Measurements from ENCODE around the gene XNDC1N. TPM values are rescaled to one million over a fixed set of nuclear protein-coding genes. Genes with fewer than 3 reads are reported as not detected.

Gene XNDC1N
- total and polyA plus RNA-seq, 2 of the 13 experiments (the other 11 are each of a cell fraction or from before 2014, with no cell fraction given) = 3.4 to 7.5 TPM

DNA sequence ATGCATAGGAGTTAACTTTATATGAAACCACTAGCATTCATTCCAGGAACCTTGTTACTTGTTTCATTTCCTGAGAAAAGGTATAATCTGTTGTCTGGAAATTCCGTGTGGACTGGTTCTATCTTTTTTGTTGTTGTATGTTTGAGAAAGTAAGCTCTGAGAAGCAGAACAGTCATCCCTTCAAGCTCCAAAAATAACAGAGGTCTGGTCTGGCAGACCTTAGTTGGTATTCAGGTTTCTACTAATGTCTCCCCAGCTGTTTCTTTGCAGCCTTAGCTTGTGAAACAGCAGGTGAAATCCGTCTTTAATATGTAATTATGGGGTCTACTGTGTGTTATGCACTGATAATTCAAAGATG is 2.8 kb upstream of the XNDC1N start:
- H3K9me3 ChIP-seq (ENCODE audit: low read length) = no peaks in the 10 kb centered on the region
- 79% methylated on average over 2 of the region's 2 CpGs for WGBS (ENCODE audit: low lambda C conversion rate)
- TF ChIP-seq RBFOX2 (IDR thresholded peaks at IDR 0.05; ENCODE audit: low read depth, low read length) = no peak
- in situ Hi-C loops (cut with HindIII; ENCODE audit: extremely low pct_ligation_motif_present, low pct_unique_long_range_greater_than_20kb) (no loop called here), intact Hi-C loops (cut with micrococcal nuclease; ENCODE audit: unreplicated experiment) (no loop called here)
- DNase-seq (ENCODE audit: low spot score) = no peak
- ATAC-seq = no peak
- no peak overlapping the region for H2AFZ ChIP-seq (ENCODE audit: low read length)
- no peaks in the 10 kb centered on the region for H3K36me3 ChIP-seq (replicated peaks in 1 of 2; ENCODE audit: control insufficient read depth in 1 of 2, insufficient read depth in 2 of 2, low read length in 2 of 2)
- no peaks in the 10 kb centered on the region; a peak in 1 of 5 replicates for H3K27me3 ChIP-seq (ENCODE audit: control insufficient read depth in 1 of 2, insufficient read depth in 2 of 2, low read length in 2 of 2)
- H4K20me1 ChIP-seq (ENCODE audit: insufficient read depth, low read length) = peaks cover 10% of the 10 kb centered on the region
- H3K4me2 ChIP-seq (ENCODE audit: low read depth, low read length) = peak overlapping the region; percentile 96
- FAIRE-seq = no peak
- POLR2A ChIA-PET = interaction anchor here (3.5 kb wide), 1 partner anchor 17 kb away, joined by 24 read pairs; no protein-coding TSS in a partner anchor
- peak overlapping the region in 1 of 3 experiments; percentile 5; a peak in 1 of 6 replicates for H3K4me3 ChIP-seq (replicated peaks in 1 of 3; ENCODE audit: insufficient read depth in 1 of 3, low read depth in 2 of 3, low read length in 3 of 3)
- no peak overlapping the region for H3K27ac ChIP-seq (ENCODE audit: extremely low read length, insufficient read depth, low read length)
- TSS peak; percentile 29 for BruUV-seq (replicated peaks)
- CTCF ChIA-PET (ENCODE audit: low intra/inter-chr PET ratio, low total read pairs) = no interaction called here
- peaks cover 84% of the 10 kb centered on the region for H3K79me2 ChIP-seq (ENCODE audit: insufficient read depth, low read length)
- H3K4me1 ChIP-seq (ENCODE audit: insufficient read depth, low read length) = peaks cover 71% of the 10 kb centered on the region
- H3K9ac ChIP-seq (ENCODE audit: insufficient read depth, low read depth, low read length) = no peak overlapping the region

DNA sequence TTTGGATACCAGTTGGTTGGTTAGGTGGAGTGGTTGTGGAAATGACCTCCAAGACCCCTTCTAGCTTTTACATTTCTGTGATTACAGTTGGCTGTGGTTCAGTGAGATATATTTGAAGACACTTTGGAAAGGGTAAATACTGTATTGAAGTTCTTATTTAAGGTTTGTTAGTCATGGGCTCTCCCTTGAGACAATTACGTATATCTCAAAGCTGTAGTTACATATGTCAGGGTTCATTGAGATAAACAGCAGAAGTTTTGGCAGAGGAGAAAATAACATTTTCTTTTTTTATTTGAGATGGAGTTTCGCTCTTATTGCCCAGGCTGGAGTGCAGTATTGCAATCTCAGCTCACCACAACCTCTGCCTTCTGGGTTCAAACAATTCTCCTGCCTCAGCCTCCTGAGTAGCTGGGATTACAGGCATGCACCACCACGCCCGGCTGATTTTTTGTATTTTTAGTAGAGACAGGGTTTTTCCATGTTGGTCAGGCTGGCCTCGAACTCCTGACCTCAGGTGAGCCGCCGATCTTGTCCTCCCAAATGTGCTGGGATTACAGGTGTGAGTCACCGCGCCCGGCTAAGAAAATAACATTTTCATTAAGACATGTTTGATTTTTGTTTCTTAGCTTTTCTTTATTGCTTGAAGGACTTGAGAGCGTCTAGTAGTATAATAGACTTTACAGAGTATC is 2.3 kb upstream of the XNDC1N start:
- Histone ChIP-seq H2AFZ (ENCODE audit: low read length) (no peak overlapping the region), H3K27me3 (ENCODE audit: control insufficient read depth in 1 of 2, insufficient read depth in 2 of 2, low read length in 2 of 2) (no peaks in the 10 kb centered on the region; a peak in 1 of 5 replicates), H3K79me2 (ENCODE audit: insufficient read depth, low read length) (peaks cover 80% of the 10 kb centered on the region), H3K27ac (ENCODE audit: extremely low read length, insufficient read depth, low read length) (no peak overlapping the region), H4K20me1 (ENCODE audit: insufficient read depth, low read length) (peaks cover 10% of the 10 kb centered on the region), H3K4me2 (ENCODE audit: low read depth, low read length) (peak overlapping the region; percentile 96), H3K4me1 (ENCODE audit: insufficient read depth, low read length) (peaks cover 68% of the 10 kb centered on the region), H3K4me3 (replicated peaks in 1 of 3; ENCODE audit: insufficient read depth in 1 of 3, low read depth in 2 of 3, low read length in 3 of 3) (peak overlapping the region; percentile 80 to 89 (median 84); a peak in 4 of 6 replicates), H3K36me3 (replicated peaks in 1 of 2; ENCODE audit: control insufficient read depth in 1 of 2, insufficient read depth in 2 of 2, low read length in 2 of 2) (no peaks in the 10 kb centered on the region; a peak in 1 of 5 replicates), H3K9me3 (ENCODE audit: low read length) (no peaks in the 10 kb centered on the region), H3K9ac (ENCODE audit: insufficient read depth, low read depth, low read length) (peak overlapping the region; percentile 82)
- FAIRE-seq (no peak), ATAC-seq (no peak), DNase-seq (ENCODE audit: low spot score) (no peak)
- WGBS (ENCODE audit: low lambda C conversion rate) = 76% methylated on average over 11 of the region's 11 CpGs
- ChIA-PET CTCF (ENCODE audit: low intra/inter-chr PET ratio, low total read pairs) (no interaction called here), POLR2A (interaction anchor here (3.5 kb wide), 1 partner anchor 18 kb away, joined by 24 read pairs; no protein-coding TSS in a partner anchor)
- intact Hi-C loops (cut with micrococcal nuclease; ENCODE audit: unreplicated experiment) = no loop called here
- no TSS peak for BruUV-seq (replicated peaks)
- in situ Hi-C loops (cut with HindIII; ENCODE audit: extremely low pct_ligation_motif_present, low pct_unique_long_range_greater_than_20kb) = no loop called here
- TF ChIP-seq PHF20 (CRISPR knock-in tag; IDR thresholded peaks at IDR 0.05) = no peak
